HG03064 (cell line): ENCODE results near the gene CWC15.
"Not testable (repeated sequence)": the region's sequence is repeated elsewhere in the genome, so short reads cannot be mapped to it uniquely, and the experiment has no call there.

Experiments used
- ATAC-seq: cut with Tn5 transposase; IDR thresholded peaks from one replicate; pipeline ENCODE4 v1.9.1; 2021; ENCODE audit warnings: low read depth; ENCODE audit not compliant: unreplicated experiment

CWC15 gene

DNA sequence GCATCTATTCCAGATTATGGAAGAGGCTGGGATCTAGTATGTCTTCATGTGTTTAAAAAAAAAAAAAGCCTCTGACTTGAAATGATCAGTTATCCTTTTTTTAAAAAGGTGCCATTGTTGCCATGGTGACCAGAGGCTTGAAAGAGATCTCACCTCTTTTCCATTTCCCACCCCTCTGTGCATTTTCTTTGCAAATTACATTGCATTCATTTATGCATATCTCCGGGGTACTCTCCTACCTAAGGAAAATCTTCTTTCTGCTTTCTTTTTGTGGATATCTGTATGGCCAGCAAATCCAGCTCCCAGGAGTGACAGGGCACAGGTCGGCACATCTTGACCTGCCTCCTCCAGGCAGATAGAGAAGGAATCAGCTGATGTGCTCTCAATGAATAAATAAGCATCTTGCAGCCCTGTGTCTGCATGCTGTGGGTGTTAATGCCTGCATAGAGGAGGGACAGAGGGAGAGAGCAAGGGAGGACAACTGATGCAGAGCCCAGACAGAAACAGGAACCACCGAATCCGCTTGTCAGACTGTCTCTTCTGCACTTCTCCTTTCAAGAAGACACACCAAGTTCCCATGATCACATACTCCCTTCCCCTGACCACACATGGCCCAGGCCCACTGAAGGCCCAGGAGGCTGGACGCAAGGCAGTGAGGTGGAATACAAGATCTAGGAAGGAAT, 50.9 kb downstream of the CWC15 start:
- ATAC-seq: no peak

DNA sequence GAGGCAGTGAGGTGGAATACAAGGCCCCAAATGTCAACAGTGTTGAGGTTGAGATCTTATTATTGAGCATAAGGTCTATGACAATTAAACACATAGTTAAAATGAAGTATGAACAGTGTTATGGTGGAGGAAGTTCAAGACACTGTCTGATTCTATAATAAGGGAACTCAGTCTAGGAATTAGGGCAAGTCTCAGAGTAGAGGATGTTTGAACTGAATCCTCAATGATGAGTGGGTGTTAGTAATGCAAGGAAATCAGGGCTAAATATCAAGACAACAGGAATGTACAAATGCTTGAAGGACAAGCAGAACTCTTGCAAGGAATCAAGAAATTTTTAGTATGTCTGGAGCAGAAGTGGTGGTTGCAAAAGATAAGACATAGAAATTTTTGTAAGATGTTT, 53.0 kb downstream of the CWC15 start:
- ATAC-seq: no peak

DNA sequence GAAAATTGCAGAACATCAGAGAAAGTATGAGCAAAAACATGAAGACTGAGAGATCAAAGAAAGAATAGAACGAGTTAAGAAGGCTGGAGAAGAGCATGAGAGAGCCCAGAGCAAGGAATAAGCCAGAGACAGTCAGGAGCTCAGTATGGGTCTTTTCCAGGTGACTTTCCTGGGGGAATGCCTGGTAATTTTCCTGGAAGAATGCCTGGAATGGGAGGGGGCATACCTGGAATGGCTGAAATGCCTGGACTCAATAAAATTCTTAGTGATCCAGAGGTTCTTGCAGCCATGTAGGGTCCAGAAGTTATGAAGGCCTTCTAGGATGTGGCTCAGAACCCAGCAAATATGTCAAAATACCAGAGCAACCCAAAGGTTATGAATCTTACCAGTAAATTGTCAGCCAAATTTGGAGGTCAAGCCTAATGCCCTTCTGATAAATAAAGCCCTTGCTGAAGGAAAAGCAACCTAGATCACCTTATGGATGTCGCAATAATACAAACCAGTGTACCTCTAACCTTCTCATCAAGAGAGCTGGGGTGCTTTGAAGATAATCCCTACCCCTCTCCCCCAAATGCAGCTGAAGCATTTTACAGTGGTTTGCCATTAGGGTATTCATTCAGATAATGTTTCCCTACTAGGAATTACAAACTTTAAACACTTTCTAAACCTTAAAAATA, 59.5 kb downstream of the CWC15 start:
- not testable (repeated sequence) for ATAC-seq

DNA sequence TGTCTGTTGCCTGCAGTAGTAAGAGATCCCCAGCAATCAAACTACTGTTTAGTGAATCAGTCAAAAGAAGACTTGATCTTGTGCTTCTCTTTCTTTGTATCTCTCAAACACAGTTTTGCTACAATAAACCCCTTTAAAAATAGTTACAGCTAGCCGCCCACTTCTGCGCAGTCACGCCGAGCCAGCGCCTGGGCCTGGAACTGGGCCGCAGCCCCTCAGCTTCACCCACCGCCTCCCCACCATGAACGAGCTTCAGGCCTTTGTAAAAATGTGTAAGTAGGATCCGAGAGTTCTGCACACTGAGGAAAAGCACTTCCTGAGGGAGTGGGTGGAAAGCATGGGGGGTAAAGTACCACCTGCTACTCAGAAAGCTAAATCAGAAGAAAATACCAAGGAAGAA, 60.5 kb downstream of the CWC15 start:
- no peak for ATAC-seq
